NCI-H1417 (cell line): Measurements from ENCODE around the gene TFB1M.
A peak's percentile ranks its signal among the peaks of the same experiment; 100 is the strongest.

Experiments used
- DNase-seq, 3 experiments: peaks; one replicate each; lab custom pipeline; 2025; lab: John Stamatoyannopoulos, UW

The TFB1M gene

GRCh38 chr6:155264693-155265320, 49.5 kb downstream of the TFB1M start:
- DNase-seq: no peak

- DNase-seq: no peak
These were observed 50.8 kb downstream of the TFB1M start, which contains the start of gene CLDN20 for GRCh38 chr6:155263373-155264063. Gene CLDN20, plus strand, starts transcription at chr6:155264013. Its CDS starts 11,707 bp downstream, at chr6:155275720.

GRCh38 chr6:155262655-155263054, 51.6 kb downstream of the TFB1M start:
- no peak for DNase-seq

- no peak for DNase-seq
These were observed 53.0 kb downstream of the TFB1M start for GRCh38 chr6:155261111-155261900.

- DNase-seq: peak in 1 of 3 experiments; percentile 16
These were observed 53.6 kb downstream of the TFB1M start for GRCh38 chr6:155260686-155261085.

- no peak for DNase-seq
These were observed 54.4 kb downstream of the TFB1M start for GRCh38 chr6:155259897-155260296.

GRCh38 chr6:155259204-155259603, 55.1 kb downstream of the TFB1M start:
- no peak for DNase-seq

GRCh38 chr6:155257796-155258195, 56.5 kb downstream of the TFB1M start:
- no peak for DNase-seq

- no peak for DNase-seq
These were observed 58.0 kb downstream of the TFB1M start for GRCh38 chr6:155256122-155256795.

- no peak for DNase-seq
These were observed 60.1 kb downstream of the TFB1M start for GRCh38 chr6:155254139-155254538.

GRCh38 chr6:155253337-155253736, 60.9 kb downstream of the TFB1M start:
- DNase-seq: no peak

GRCh38 chr6:155252581-155252980, 61.7 kb downstream of the TFB1M start:
- DNase-seq: no peak

GRCh38 chr6:155250701-155251381, 63.4 kb downstream of the TFB1M start:
- DNase-seq: no peak

GRCh38 chr6:155248008-155249001, 66.0 kb downstream of the TFB1M start:
- peak in 2 of 3 experiments; percentile 22 to 71 for DNase-seq

- DNase-seq: no peak
These were observed 66.7 kb downstream of the TFB1M start for GRCh38 chr6:155247618-155248007.

- DNase-seq: no peak
These were observed 67.5 kb downstream of the TFB1M start for GRCh38 chr6:155246825-155247224.

GRCh38 chr6:155245831-155246230, 68.5 kb downstream of the TFB1M start:
- no peak for DNase-seq

GRCh38 chr6:155245193-155245592, 69.1 kb downstream of the TFB1M start:
- no peak for DNase-seq

GRCh38 chr6:155244434-155244833, 69.8 kb downstream of the TFB1M start:
- no peak for DNase-seq

GRCh38 chr6:155241966-155242365, 72.3 kb downstream of the TFB1M start:
- no peak for DNase-seq
